Panc1 (cell line): ENCODE data around the gene CAMK4. TPM values are rescaled to one million over a fixed set of nuclear protein-coding genes. Genes with fewer than 3 reads are reported as not detected.

ENCODE experiments used
- ATAC-seq: fragments of 200-7000 bp; cut with Tn5 transposase; 2 replicates; pipeline ENCODE4 v1.9.1; 2020; ENCODE audit warnings: mild to moderate bottlenecking, moderate library complexity
- BruUV-seq: library from RNA; stranded (reverse); fragments of 400-500 nt; replicated peaks from 2 replicates; lab custom pipeline; 2021; lab: Mats Ljungman, UMichigan
- CTCF ChIA-PET: fragments of 300-600 bp; sonication (Branson Sonifier 250); formaldehyde crosslinking; loops from one replicate; lab custom pipeline; 2022; ENCODE audit warnings: antibody characterized with exemption; lab: Charles Lee
- POLR2A ChIA-PET: fragments of 300-600 bp; sonication (Branson Sonifier 250); formaldehyde crosslinking; loops from one replicate; lab custom pipeline; 2022; ENCODE audit warnings: antibody characterized with exemption; lab: Charles Lee
- DNase-seq: peaks from one replicate; pipeline ENCODE4 v3.0.0-alpha.2; 2010; ENCODE audit warnings: low read depth, low spot score
- H3K27ac ChIP-seq: 2 replicates; pipeline ENCODE4 v1.5.1; 2011; ENCODE audit warnings: mild to moderate bottlenecking, low read length, inconsistent platforms
- H3K27me3 ChIP-seq: fragments of 200-500 bp; sonication (Bioruptor generic); 2 replicates; pipeline ENCODE4 v1.6.0; 2014; ENCODE audit warnings: low read length, inconsistent platforms; ENCODE audit not compliant: control insufficient read depth, insufficient read depth
- H3K36me3 ChIP-seq: fragments of 200-500 bp; sonication (Bioruptor generic); 2 replicates; pipeline ENCODE4 v1.5.1; 2014; ENCODE audit warnings: inconsistent platforms, mild to moderate bottlenecking, low read length, moderate library complexity; ENCODE audit not compliant: control insufficient read depth, insufficient read depth
- H3K4me1 ChIP-seq: 2 replicates; pipeline ENCODE4 v1.5.1; 2011; ENCODE audit warnings: inconsistent platforms, mild to moderate bottlenecking, low read length, moderate library complexity; ENCODE audit not compliant: control insufficient read depth, insufficient read depth
- H3K4me3 ChIP-seq, 2 experiments: 2 replicates each; pipeline ENCODE4 v1.5.1; 2011 to 2012; ENCODE audit warnings: low read depth in 2 of 2, low read length in 2 of 2, mild to moderate bottlenecking in 2 of 2, inconsistent platforms in 1 of 2, moderate library complexity in 1 of 2
- H3K9me3 ChIP-seq: fragments of 200-500 bp; sonication (Bioruptor generic); 2 replicates; pipeline ENCODE4 v1.5.1; 2014; ENCODE audit warnings: low read depth, mild to moderate bottlenecking, inconsistent platforms, low read length, moderate library complexity; ENCODE audit not compliant: control insufficient read depth, insufficient read depth
- CTCF ChIP-seq: fragments of 450-650 bp; IDR thresholded peaks from 2 replicates; pipeline ENCODE4 v1.5.1; 2017; ENCODE audit warnings: mild to moderate bottlenecking
- POLR2AphosphoS5 ChIP-seq: IDR thresholded peaks from 2 replicates; pipeline ENCODE4 v1.6.1; 2012; ENCODE audit warnings: mild to moderate bottlenecking, low read depth, low read length, moderate library complexity
- SIN3A ChIP-seq: IDR thresholded peaks from 2 replicates; pipeline ENCODE4 v1.6.1; 2012; ENCODE audit warnings: low read depth, mild to moderate bottlenecking, low read length, moderate library complexity, borderline replicate concordance; ENCODE audit not compliant: insufficient read depth
- TCF7L2 ChIP-seq: IDR thresholded peaks from 2 replicates; pipeline ENCODE4 v1.6.1; 2011; ENCODE audit warnings: mild to moderate bottlenecking, low read depth, low read length, inconsistent platforms
- in situ Hi-C: cut with HindIII; loops from 2 replicates; pipeline ENCODE4 v1.10.0; 2016; ENCODE audit warnings: low sequenced_read_pairs, low pct_unique_long_range_greater_than_20kb
- intact Hi-C: fragments of 100-400 bp; cut with micrococcal nuclease; formaldehyde crosslinking; loops from one replicate; pipeline ENCODE4 v1.10.0; 2022; ENCODE audit not compliant: unreplicated experiment
- total RNA-seq: library from RNA; stranded (reverse); gene quantifications from one replicate; pipeline ENCODE4 v1.2.1, GENCODE V29; 2021; ENCODE audit not compliant: unreplicated experiment
- TF ChIP-seq, protein P1 (sequence below), 2 experiments: IDR thresholded peaks; 2 replicates each; pipeline ENCODE4 v1.6.1; 2011 to 2012; ENCODE audit warnings: low read depth in 2 of 2, control low read depth in 1 of 2, low read length in 1 of 2, mild to moderate bottlenecking in 1 of 2, moderate library complexity in 1 of 2; ENCODE audit not compliant: insufficient read depth in 1 of 2

CAMK4 gene
- total RNA-seq, 1 experiment from 2014 or later = 0.39 TPM

GRCh38 chr5:111505096-111505495, 280.9 kb downstream of the CAMK4 start:
- no peak overlapping the region for H3K4me3 ChIP-seq
- no peaks in the 10 kb centered on the region; the same call in 1 of the 2 replicates for H3K4me1 ChIP-seq
- intact Hi-C loops (no loop called here), in situ Hi-C loops (no loop called here)
- ChIA-PET POLR2A (no interaction called here), CTCF (no interaction called here)
- H3K27ac ChIP-seq = no peak overlapping the region
- H3K27me3 ChIP-seq = no peaks in the 10 kb centered on the region
- ATAC-seq (no peak), DNase-seq (no peak)
- TF ChIP-seq POLR2AphosphoS5 (no peak), CTCF (no peak), TCF7L2 (no peak), SIN3A (no peak)
- TF ChIP-seq, protein P1, sequence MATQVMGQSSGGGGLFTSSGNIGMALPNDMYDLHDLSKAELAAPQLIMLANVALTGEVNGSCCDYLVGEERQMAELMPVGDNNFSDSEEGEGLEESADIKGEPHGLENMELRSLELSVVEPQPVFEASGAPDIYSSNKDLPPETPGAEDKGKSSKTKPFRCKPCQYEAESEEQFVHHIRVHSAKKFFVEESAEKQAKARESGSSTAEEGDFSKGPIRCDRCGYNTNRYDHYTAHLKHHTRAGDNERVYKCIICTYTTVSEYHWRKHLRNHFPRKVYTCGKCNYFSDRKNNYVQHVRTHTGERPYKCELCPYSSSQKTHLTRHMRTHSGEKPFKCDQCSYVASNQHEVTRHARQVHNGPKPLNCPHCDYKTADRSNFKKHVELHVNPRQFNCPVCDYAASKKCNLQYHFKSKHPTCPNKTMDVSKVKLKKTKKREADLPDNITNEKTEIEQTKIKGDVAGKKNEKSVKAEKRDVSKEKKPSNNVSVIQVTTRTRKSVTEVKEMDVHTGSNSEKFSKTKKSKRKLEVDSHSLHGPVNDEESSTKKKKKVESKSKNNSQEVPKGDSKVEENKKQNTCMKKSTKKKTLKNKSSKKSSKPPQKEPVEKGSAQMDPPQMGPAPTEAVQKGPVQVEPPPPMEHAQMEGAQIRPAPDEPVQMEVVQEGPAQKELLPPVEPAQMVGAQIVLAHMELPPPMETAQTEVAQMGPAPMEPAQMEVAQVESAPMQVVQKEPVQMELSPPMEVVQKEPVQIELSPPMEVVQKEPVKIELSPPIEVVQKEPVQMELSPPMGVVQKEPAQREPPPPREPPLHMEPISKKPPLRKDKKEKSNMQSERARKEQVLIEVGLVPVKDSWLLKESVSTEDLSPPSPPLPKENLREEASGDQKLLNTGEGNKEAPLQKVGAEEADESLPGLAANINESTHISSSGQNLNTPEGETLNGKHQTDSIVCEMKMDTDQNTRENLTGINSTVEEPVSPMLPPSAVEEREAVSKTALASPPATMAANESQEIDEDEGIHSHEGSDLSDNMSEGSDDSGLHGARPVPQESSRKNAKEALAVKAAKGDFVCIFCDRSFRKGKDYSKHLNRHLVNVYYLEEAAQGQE (IDR thresholded peaks at IDR 0.05; ENCODE audit: insufficient read depth in 1 of 2, low read depth in 2 of 2, low read length in 1 of 2) = no peak
- no TSS peak for BruUV-seq
- no peaks in the 10 kb centered on the region for H3K9me3 ChIP-seq
- no peaks in the 10 kb centered on the region; the same call in 1 of the 2 replicates for H3K36me3 ChIP-seq

DNA sequence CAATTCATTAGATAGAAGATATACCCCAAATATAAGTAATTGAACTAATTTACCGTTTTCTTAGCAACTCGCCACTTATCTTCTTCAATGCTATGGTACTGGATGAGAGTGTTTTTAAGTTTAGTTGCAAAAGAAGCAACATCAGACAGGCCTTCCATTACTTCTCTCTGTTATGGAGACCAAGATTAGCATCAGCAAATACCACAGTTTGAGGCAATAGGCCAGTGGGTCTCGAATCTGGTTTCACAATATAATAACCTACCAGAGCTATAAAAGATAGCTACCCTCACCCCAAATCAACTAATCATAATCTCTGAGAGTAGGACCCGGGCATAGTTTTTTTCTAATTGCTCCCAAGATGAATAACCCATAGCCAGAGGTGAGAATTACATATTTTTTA, 283.1 kb downstream of the CAMK4 start:
- BruUV-seq = no TSS peak
- DNase-seq = no peak

More for the DNA sequence above, 283.1 kb downstream of the CAMK4 start:
- Histone ChIP-seq H3K36me3 (no peaks in the 10 kb centered on the region; the same call in 1 of the 2 replicates), H3K4me1 (peaks cover 8% of the 10 kb centered on the region), H3K27ac (no peak overlapping the region), H3K27me3 (no peaks in the 10 kb centered on the region; the same call in none of the 2 replicates), H3K9me3 (no peaks in the 10 kb centered on the region), H3K4me3 (no peak overlapping the region)
- in situ Hi-C loops = no loop called here
- ATAC-seq = no peak
- TF ChIP-seq CTCF (no peak), SIN3A (no peak), TCF7L2 (no peak), POLR2AphosphoS5 (no peak)
- TF ChIP-seq, protein P1 (IDR thresholded peaks at IDR 0.05; ENCODE audit: insufficient read depth in 1 of 2, low read depth in 2 of 2, low read length in 1 of 2) = no peak
- ChIA-PET POLR2A (no interaction called here), CTCF (no interaction called here)
- intact Hi-C loops = no loop called here
